Brain microvascular endothelial cell (primary cell): ENCODE measurements around the gene GOPC.
"Not testable (repeated sequence)": the region's sequence is repeated elsewhere in the genome, so short reads cannot be mapped to it uniquely, and the experiment has no call there.

Source experiments
- DNase-seq: peaks from one replicate; pipeline ENCODE4 v3.0.0-alpha.2; 2020
- H3K27ac ChIP-seq: fragments of 250-450 bp; sonication (Bioruptor Pico); 2 replicates; pipeline ENCODE4 v1.5.1; 2020; ENCODE audit warnings: mild to moderate bottlenecking, moderate library complexity
- H3K27me3 ChIP-seq: fragments of 250-450 bp; sonication (Bioruptor Pico); replicated peaks from 2 replicates; pipeline ENCODE4 v1.5.1; 2020; ENCODE audit warnings: mild to moderate bottlenecking
- H3K36me3 ChIP-seq: fragments of 250-450 bp; sonication (Bioruptor Pico); replicated peaks from 2 replicates; pipeline ENCODE4 v1.5.1; 2020; ENCODE audit warnings: mild to moderate bottlenecking
- H3K4me3 ChIP-seq: 2 replicates; pipeline ENCODE4 v1.5.1; 2011; ENCODE audit warnings: low read depth, mild to moderate bottlenecking, control low read depth, low read length, moderate library complexity
- CTCF ChIP-seq: IDR thresholded peaks from 2 replicates; pipeline ENCODE4 v1.5.1; 2011; ENCODE audit warnings: low read depth, mild to moderate bottlenecking, moderate library complexity, low read length, control low read depth, inconsistent platforms; ENCODE audit errors: missing control alignments
- in situ Hi-C: cut with HindIII; loops from 2 replicates; pipeline ENCODE4 v1.10.0; 2017; ENCODE audit warnings: low sequenced_read_pairs, low pct_ligation_motif_present

GOPC gene

GRCh38 chr6:117530467-117531242 is 71.7 kb downstream of the GOPC start:
- Histone ChIP-seq H3K27me3 (no peaks in the 10 kb centered on the region), H3K27ac (no peak overlapping the region), H3K36me3 (peaks cover 5% of the 10 kb centered on the region), H3K4me3 (no peak overlapping the region)
- in situ Hi-C loops, result no loop called here
- DNase-seq, result no peak
- TF ChIP-seq CTCF, result no peak

- no peak for TF ChIP-seq CTCF
- Histone ChIP-seq H3K27ac (no peak overlapping the region), H3K4me3 (no peak overlapping the region), H3K27me3 (no peaks in the 10 kb centered on the region), H3K36me3 (no peaks in the 10 kb centered on the region)
- no peak for DNase-seq
- in situ Hi-C loops, result no loop called here
Observed at GRCh38 chr6:117525607-117526006, 76.7 kb downstream of the GOPC start.

- Histone ChIP-seq H3K27ac (peak overlapping the region; percentile 20), H3K27me3 (no peaks in the 10 kb centered on the region), H3K36me3 (no peaks in the 10 kb centered on the region), H3K4me3 (no peak overlapping the region)
- no peak for TF ChIP-seq CTCF
- no peak for DNase-seq
- in situ Hi-C loops, result no loop called here
Observed at GRCh38 chr6:117521791-117522502, 80.4 kb downstream of the GOPC start.

- H3K27ac ChIP-seq, result no peak overlapping the region
- no peak overlapping the region for H3K4me3 ChIP-seq
- TF ChIP-seq CTCF, result no peak
- no peaks in the 10 kb centered on the region for H3K27me3 ChIP-seq
- no peak for DNase-seq
- in situ Hi-C loops, result no loop called here
- H3K36me3 ChIP-seq, result no peaks in the 10 kb centered on the region
Observed at GRCh38 chr6:117520603-117521395, 81.5 kb downstream of the GOPC start.

GRCh38 chr6:117518870-117519269 is 83.4 kb downstream of the GOPC start:
- no peak overlapping the region for H3K4me3 ChIP-seq
- H3K27me3 ChIP-seq, result no peaks in the 10 kb centered on the region
- H3K27ac ChIP-seq, result no peak overlapping the region
- H3K36me3 ChIP-seq, result no peaks in the 10 kb centered on the region
- TF ChIP-seq CTCF, result no peak
- DNase-seq, result no peak
- in situ Hi-C loops, result no loop called here

GRCh38 chr6:117517995-117518394 is 84.3 kb downstream of the GOPC start:
- H3K27me3 ChIP-seq, H3K27ac ChIP-seq, in situ Hi-C loops, DNase-seq, H3K36me3 ChIP-seq, H3K4me3 ChIP-seq: not testable (repeated sequence)
